Measurements from ENCODE around the gene SIGLEC11. TPM values are rescaled to one million over a fixed set of nuclear protein-coding genes. Genes with fewer than 3 reads are reported as not detected.

SIGLEC11 gene
- total RNA-seq, 1 donor from 2014 or later = 0.55 TPM

DNA sequence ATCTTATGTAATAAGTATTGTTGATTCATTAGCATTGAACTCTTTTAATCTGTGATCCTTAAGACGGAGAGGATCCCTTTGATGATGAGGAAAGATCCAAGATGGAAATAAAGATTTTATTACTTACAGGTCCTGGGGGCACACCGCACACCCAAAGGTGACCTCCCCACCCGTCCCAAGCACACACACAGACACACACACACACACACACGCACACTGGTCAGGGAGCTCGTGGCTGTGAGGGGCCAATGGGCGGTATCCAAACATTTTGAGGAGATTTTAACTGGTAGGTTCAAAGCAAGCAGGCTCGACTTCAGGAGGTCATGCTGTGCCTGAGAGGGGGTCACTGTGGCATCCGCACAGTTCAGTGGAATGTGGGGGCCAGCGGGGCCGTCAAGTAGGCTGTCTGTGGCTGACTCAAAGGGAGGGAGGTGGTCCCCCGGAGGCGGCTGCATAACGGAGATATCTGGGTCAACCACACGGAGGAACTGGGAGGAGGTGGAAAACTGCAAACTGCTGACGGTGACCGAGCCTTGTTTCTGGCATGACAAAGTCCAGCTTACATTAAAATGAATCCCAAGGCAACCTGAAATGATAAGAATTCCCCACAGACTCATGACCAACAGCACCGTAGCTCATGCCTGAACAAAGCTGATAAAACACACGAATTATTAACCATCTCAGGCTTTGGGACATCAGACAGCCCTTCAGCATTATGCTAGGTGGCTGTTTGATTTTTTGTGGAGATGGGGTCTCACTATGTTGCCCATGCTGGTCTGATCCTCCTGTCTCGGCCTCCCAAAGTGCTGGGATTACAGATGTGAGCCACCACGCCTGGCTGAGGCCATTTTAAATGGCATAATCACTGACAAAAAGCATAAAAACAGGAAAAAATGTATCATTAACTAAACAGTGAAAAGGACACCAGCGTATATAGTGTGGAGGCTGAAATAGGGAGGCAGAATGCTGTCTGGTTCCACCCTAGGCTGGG, 20.9 kb upstream of the SIGLEC11 start:
- no peaks in the 10 kb centered on the region for H3K27me3 ChIP-seq (ENCODE audit: low read depth)
- H3K4me3 ChIP-seq = no peak overlapping the region
- H3K36me3 ChIP-seq = peaks cover 75% of the 10 kb centered on the region
- no peak overlapping the region for H3K27ac ChIP-seq (replicated peaks)
- no peaks in the 10 kb centered on the region for H3K9me3 ChIP-seq (replicated peaks)
- TF ChIP-seq, protein P1, sequence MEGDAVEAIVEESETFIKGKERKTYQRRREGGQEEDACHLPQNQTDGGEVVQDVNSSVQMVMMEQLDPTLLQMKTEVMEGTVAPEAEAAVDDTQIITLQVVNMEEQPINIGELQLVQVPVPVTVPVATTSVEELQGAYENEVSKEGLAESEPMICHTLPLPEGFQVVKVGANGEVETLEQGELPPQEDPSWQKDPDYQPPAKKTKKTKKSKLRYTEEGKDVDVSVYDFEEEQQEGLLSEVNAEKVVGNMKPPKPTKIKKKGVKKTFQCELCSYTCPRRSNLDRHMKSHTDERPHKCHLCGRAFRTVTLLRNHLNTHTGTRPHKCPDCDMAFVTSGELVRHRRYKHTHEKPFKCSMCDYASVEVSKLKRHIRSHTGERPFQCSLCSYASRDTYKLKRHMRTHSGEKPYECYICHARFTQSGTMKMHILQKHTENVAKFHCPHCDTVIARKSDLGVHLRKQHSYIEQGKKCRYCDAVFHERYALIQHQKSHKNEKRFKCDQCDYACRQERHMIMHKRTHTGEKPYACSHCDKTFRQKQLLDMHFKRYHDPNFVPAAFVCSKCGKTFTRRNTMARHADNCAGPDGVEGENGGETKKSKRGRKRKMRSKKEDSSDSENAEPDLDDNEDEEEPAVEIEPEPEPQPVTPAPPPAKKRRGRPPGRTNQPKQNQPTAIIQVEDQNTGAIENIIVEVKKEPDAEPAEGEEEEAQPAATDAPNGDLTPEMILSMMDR (IDR thresholded peaks at IDR 0.05; ENCODE audit: borderline replicate concordance) = no peak
- intact Hi-C loops (cut with micrococcal nuclease) = loop anchor here (5.0 kb wide), 1 partner anchor 45 kb away; no protein-coding TSS in a partner anchor
- DNase-seq = no peak
- no peaks in the 10 kb centered on the region for H3K4me1 ChIP-seq

- H3K27ac ChIP-seq (replicated peaks) = no peak overlapping the region
- H3K4me1 ChIP-seq = no peaks in the 10 kb centered on the region
- H3K36me3 ChIP-seq = peaks cover 59% of the 10 kb centered on the region
- H3K27me3 ChIP-seq (ENCODE audit: low read depth) = no peaks in the 10 kb centered on the region
- DNase-seq = no peak
- intact Hi-C loops (cut with micrococcal nuclease) = no loop called here
- TF ChIP-seq, protein P1 (IDR thresholded peaks at IDR 0.05; ENCODE audit: borderline replicate concordance) = no peak
- H3K9me3 ChIP-seq (replicated peaks) = no peaks in the 10 kb centered on the region
- no peak overlapping the region for H3K4me3 ChIP-seq
Observed at GRCh38 chr19:49978324-49978723, 17.4 kb upstream of the SIGLEC11 start.

DNA sequence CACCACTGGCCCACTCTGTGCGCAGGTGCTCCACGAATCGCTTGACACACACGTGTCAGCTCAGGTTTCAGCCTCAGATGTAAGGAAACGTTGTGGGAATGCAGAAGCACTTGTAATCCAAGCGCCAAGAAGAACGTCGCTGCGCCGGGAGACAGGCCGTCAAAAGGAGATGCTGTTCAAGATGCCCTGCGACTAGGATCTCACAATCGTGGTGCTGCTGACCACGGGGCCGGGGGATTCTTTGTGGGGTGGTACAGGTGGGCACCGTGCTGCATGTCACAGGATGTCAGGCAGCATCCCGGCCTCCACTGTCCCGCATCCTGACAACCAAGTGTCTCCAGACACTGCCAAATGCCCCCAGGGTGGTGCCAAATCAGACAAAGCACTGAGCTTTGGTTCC, 16.9 kb upstream of the SIGLEC11 start:
- intact Hi-C loops (cut with micrococcal nuclease) = no loop called here

DNA sequence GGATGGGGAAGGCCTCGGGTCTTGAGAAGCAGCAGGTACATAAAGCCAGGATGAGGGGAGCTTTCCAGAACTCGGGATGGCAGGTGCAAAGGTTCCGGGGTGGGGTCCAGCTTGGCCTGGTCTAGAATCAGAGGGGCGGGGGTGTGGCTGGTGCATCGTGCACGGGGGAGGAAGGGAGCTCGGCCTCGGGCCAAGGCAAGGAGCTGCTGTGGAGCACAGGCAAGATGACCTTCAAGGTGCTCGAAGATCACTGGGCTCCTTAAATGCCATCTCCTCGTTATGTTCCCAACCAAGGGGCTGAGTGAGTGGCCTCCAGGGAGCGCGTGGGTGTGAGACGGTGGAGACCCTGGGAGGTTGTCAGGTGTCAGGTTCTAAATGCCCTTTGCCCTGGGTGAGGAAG, 16.1 kb upstream of the SIGLEC11 start:
- intact Hi-C loops (cut with micrococcal nuclease) = no loop called here

More for the DNA sequence above, 16.9 kb upstream of the SIGLEC11 start:
- no peaks in the 10 kb centered on the region for H3K4me1 ChIP-seq
- H3K27me3 ChIP-seq (ENCODE audit: low read depth) = no peaks in the 10 kb centered on the region
- no peak for DNase-seq
- TF ChIP-seq, protein P1 (IDR thresholded peaks at IDR 0.05; ENCODE audit: borderline replicate concordance) = no peak
- H3K27ac ChIP-seq (replicated peaks) = no peak overlapping the region
- H3K4me3 ChIP-seq = no peak overlapping the region
- no peaks in the 10 kb centered on the region for H3K9me3 ChIP-seq (replicated peaks)
- H3K36me3 ChIP-seq = peaks cover 56% of the 10 kb centered on the region

DNA sequence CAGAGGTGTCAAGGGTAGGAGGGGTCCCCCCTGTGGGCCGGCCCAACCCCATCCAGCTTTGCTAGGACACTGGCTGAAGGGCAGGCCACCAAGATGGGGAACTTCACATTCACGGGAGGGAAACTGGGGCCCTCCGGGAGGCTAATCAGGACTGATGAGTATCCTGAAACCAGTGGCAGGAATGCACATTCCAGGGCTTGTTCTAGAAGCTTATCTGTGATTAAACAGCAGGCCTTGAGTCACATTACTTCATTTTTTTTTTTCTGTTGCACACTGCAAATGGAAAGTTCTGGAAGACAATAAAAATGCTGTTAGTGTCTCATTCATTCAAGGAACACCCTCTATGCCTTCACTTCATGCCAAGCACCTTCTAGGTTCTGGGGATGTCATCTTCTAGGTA, 15.5 kb upstream of the SIGLEC11 start:
- Histone ChIP-seq H3K9me3 (replicated peaks) (no peaks in the 10 kb centered on the region), H3K4me1 (peaks cover 9% of the 10 kb centered on the region), H3K27me3 (ENCODE audit: low read depth) (no peaks in the 10 kb centered on the region), H3K27ac (replicated peaks) (no peak overlapping the region), H3K36me3 (peaks cover 47% of the 10 kb centered on the region), H3K4me3 (no peak overlapping the region)
- no peak for DNase-seq
- intact Hi-C loops (cut with micrococcal nuclease) = no loop called here
- TF ChIP-seq, protein P1 (IDR thresholded peaks at IDR 0.05; ENCODE audit: borderline replicate concordance) = no peak

More for the DNA sequence above, 16.1 kb upstream of the SIGLEC11 start:
- no peaks in the 10 kb centered on the region for H3K27me3 ChIP-seq (ENCODE audit: low read depth)
- peaks cover 3% of the 10 kb centered on the region for H3K4me1 ChIP-seq
- no peak overlapping the region for H3K27ac ChIP-seq (replicated peaks)
- DNase-seq = no peak
- H3K36me3 ChIP-seq = peaks cover 52% of the 10 kb centered on the region
- no peak overlapping the region for H3K4me3 ChIP-seq
- no peaks in the 10 kb centered on the region for H3K9me3 ChIP-seq (replicated peaks)
- TF ChIP-seq, protein P1 (IDR thresholded peaks at IDR 0.05; ENCODE audit: borderline replicate concordance) = no peak

Measured in left ventricle myocardium inferior (tissue), 1 donor.